Aorta (tissue), 5 donors: ENCODE results near the gene KRT7. TPM values are rescaled to one million over a fixed set of nuclear protein-coding genes. Genes with fewer than 3 reads are reported as not detected.

Experiments used
- ATAC-seq: fragments of 200-7000 bp; cut with Tn5 transposase; one replicate; pipeline ENCODE4 v1.9.1; 2022; ENCODE audit warnings: moderate library complexity; ENCODE audit not compliant: low FRiP score
- DNase-seq, 2 donors: peaks; one replicate each; pipeline ENCODE4 v3.0.0-alpha.2; 2020
- H3K27ac ChIP-seq, 2 donors: one replicate each; pipeline ENCODE4 v1.5.1; 2013; ENCODE audit warnings: low read length in 2 of 2, mild to moderate bottlenecking in 2 of 2, moderate library complexity in 2 of 2, control low read depth in 1 of 2, inconsistent platforms in 1 of 2, low read depth in 1 of 2
- H3K27me3 ChIP-seq, 2 donors: one replicate each; pipeline ENCODE4 v1.6.1; 2013; ENCODE audit warnings: control low read depth in 1 of 2, low read length in 1 of 2, mild to moderate bottlenecking in 1 of 2, moderate library complexity in 1 of 2; ENCODE audit not compliant: insufficient read depth in 2 of 2, control insufficient read depth in 1 of 2
- H3K36me3 ChIP-seq, 2 donors: one replicate each; pipeline ENCODE4 v1.6.1; 2013; ENCODE audit warnings: control low read depth in 1 of 2, low read length in 1 of 2, mild to moderate bottlenecking in 1 of 2; ENCODE audit not compliant: insufficient read depth in 2 of 2, control insufficient read depth in 1 of 2
- H3K4me1 ChIP-seq, 2 donors: one replicate each; pipeline ENCODE4 v1.6.1; 2013; ENCODE audit warnings: low read length in 2 of 2, control low read depth in 1 of 2, mild to moderate bottlenecking in 1 of 2, moderate library complexity in 1 of 2; ENCODE audit not compliant: insufficient read depth in 2 of 2, control insufficient read depth in 1 of 2
- H3K4me3 ChIP-seq, 2 donors: one replicate each; pipeline ENCODE4 v1.5.1; 2013; ENCODE audit warnings: low read length in 2 of 2, control low read depth in 1 of 2, mild to moderate bottlenecking in 1 of 2
- H3K9me3 ChIP-seq: one replicate; pipeline ENCODE4 v1.6.1; 2013; ENCODE audit warnings: mild to moderate bottlenecking, low read length; ENCODE audit not compliant: control insufficient read depth
- WGBS, 2 donors: extraction: QIAGEN DNeasy Blood & Tissue Kit; methylation state at CpG; one replicate each; pipeline ENCODE4 v1.1.7; 2013; 5-methylcytosine and 5-hydroxymethylcytosine counted together
- intact Hi-C, 2 donors: fragments of 100-400 bp; cut with DNase I; formaldehyde crosslinking; loops; one replicate each; pipeline versions ENCODE4 v1.14.2 to v1.15.0; 2022
- polyA plus RNA-seq, 2 donors: library from polyadenylated mRNA; stranded (reverse); fragments of 200-250 nt; gene quantifications; one replicate each; pipeline ENCODE4 v1.2.3, GENCODE V29; 2013
- total RNA-seq, 2 donors: library from RNA; stranded (reverse); fragmentation: NEBNext Ultra II Directional; extraction: Animal tissue kit (Norgen Biotek cat#: 25700); gene quantifications; one replicate each; pipeline ENCODE4 v1.2.1, GENCODE V29; 2021
- donor health status: healthy with polysubstance abuse.
- donor health status: Bipolar disorder and iron deficiency.
- donor health status: DM: no; HTN: no; CAD: no.
- donor health status: DM: no; HTN: no; CAD: no.
- donor health status: DM: yes; HTN: yes; CAD: no.

The KRT7 gene
- total and polyA plus RNA-seq, 4 donors = 8.7 to 110 (median 50.0) TPM

DNA sequence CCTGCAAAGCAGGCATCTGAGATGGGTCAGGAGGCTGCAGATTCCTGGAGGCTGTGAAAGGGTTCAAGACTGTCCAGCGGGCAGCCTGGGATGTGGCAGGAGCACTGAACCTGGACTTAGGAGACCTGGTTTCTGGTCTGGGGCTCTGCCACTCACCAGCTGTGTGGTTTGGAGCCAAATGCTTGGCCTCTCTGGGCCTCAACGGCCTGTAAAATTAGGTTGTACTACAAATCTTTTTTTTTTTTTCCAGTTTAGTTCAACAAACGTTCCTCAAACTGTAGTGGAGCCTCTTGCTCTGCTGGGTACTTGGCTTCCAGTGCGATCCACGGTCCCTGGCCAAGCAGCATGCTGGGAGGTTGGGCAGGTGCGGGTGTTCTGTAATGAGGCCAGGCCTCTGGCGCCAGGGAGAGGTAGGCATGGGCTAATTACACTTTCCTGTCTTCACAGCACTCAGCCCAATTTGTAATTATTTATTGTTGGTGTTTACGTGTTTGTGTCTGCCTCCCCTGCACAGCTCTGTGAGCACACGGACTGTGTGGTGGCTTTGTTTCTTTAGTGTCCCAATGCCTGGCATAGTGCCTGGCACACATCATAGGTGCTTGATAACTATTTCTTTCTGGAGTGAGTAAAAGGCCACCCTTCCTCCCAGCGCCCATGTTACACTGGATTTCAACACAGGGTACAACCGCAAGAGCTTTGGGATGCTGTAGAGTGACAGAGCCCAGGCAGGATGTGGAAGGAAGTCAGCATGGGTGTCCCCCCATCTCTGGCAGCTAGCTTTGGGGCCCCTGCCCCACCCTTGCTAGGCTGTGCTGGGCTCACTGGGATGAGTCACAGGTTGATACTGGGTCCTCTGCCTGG lies 35.4 kb upstream of the KRT7 start:
- Histone ChIP-seq H3K27me3 (no peaks in the 10 kb centered on the region), H3K9me3 (no peaks in the 10 kb centered on the region), H3K4me1 (peaks cover 0 to 3% of the 10 kb centered on the region in 2 donors), H3K36me3 (no peaks in the 10 kb centered on the region), H3K4me3 (no peak overlapping the region), H3K27ac (no peak overlapping the region)
- no peak for ATAC-seq
- intact Hi-C loops = no loop called here
- 69 to 71% methylated on average over 11 of the region's 11 CpGs for WGBS, 2 donors
- DNase-seq = no peak

DNA sequence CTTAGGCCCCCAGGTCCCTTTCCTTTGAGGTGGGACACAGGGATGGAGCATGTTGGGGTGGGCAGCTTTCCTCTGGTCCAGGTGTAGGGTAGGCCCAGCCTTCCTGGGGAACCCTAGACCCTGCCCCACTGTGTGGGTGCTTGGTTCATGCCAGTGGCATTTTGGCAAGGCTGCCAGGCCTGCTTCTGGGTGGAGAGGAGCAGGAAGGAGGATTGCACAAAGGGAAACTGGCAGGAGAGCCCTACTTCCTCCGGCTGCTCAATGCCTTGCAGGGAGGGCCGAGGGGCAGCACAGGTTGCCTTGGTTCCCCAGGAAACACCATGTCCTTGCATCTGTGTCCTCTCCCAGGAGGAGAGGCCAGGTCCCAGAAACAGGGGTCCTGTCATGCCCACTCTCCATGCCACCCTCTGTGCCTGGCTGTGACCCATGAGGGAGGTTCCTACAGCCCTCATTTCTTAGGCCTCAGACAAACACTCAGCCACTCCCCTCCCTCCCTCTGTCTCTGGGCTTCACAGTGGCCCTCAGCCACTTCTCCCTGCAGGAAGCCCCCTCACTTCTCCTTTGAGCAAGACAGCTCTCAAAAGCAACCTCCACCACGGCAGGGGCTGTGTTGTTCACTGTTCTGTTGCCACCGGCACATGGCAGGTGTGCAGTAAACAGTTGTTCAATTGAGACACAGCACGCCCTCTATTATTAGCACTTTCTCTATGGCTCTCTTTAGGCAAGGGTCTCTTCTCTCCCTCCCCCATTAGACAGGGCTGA lies 34.4 kb upstream of the KRT7 start:
- Histone ChIP-seq H3K36me3 (no peaks in the 10 kb centered on the region), H3K4me3 (no peak overlapping the region), H3K27ac (no peak overlapping the region), H3K9me3 (no peaks in the 10 kb centered on the region), H3K4me1 (peaks cover 0 to 2% of the 10 kb centered on the region in 2 donors), H3K27me3 (no peaks in the 10 kb centered on the region)
- DNase-seq (no peak), ATAC-seq (no peak)
- intact Hi-C loops = no loop called here
- 84 to 92% methylated on average over 5 of the region's 5 CpGs for WGBS, 2 donors

DNA sequence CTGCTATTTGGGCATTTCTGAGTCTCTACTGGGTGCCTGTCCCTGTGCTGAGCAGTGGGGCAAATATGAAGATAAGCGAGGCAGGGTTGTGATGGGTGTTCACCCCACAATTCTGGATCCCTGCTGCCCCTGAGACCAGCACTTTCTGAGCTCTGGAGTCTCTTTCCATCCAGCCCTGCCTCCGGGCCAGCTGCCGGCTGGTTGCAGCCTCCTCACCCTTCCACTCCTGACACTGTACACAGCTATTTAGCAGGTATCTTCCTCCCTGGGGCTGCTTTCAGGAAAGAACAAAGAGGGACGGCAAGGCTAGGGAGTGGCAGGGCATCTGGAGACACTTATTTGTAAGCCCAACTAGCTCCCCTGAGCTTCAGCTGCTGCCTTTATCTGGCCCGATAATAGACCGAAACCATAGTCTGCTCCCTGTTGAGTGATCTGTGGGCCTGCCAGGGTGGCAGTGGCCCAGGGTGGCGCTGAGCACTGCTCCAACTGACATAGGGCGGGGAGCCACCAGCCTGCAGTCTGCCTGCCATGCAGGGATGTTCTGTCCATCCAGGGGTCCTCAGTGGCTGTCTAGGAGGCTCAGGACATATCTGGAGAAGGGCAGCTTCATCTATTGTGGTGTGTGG lies 33.6 kb upstream of the KRT7 start:
- intact Hi-C loops = no loop called here
- ATAC-seq (no peak), DNase-seq (peak; percentile 29 to 50)
- Histone ChIP-seq H3K27ac (no peak overlapping the region), H3K27me3 (no peaks in the 10 kb centered on the region), H3K4me3 (no peak overlapping the region), H3K4me1 (no peaks in the 10 kb centered on the region), H3K36me3 (no peaks in the 10 kb centered on the region), H3K9me3 (no peaks in the 10 kb centered on the region)
- WGBS, 2 donors = 85 to 86% methylated on average over 8 of the region's 8 CpGs

DNA sequence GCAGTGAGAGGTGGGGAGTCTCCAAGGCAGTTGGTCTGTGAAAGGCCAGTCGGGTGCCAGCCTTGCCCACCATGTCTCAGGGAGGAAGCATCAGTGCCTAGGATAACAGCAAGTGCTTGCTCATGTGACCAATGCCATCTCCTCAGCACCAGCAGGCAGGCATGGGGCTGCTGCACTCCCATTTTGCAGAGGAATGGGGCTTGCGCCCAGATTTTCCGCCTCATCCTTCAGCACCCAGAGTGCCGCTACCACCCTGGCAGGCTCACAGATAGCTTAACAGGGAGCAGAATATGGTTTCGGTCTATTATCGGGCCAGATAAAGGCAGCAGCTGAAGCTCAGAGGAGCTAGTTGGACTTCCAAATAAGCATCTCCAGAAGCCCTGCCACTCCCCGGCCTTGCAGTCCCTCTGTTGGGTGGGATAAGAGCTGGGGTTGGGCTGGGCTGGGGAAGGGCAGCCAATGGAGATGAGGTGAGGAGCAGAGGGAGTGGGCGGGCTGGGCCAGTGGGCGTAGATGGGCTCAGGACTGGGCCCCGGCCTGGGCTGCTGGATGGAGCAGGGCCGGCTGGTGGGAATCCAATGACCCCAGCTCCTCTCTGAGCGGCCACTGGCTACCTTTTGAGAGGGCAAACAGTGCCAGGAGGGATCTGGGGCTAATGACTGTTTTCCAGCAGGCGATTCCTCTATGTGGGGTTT lies 32.8 kb upstream of the KRT7 start:
- Histone ChIP-seq H3K27me3 (no peaks in the 10 kb centered on the region), H3K9me3 (no peaks in the 10 kb centered on the region), H3K4me3 (no peak overlapping the region), H3K4me1 (no peaks in the 10 kb centered on the region), H3K27ac (no peak overlapping the region), H3K36me3 (no peaks in the 10 kb centered on the region)
- ATAC-seq = no peak
- peak; percentile 30 to 71 for DNase-seq
- 96 to 97% methylated on average over 13 of the region's 13 CpGs for WGBS, 2 donors
- intact Hi-C loops = no loop called here

DNA sequence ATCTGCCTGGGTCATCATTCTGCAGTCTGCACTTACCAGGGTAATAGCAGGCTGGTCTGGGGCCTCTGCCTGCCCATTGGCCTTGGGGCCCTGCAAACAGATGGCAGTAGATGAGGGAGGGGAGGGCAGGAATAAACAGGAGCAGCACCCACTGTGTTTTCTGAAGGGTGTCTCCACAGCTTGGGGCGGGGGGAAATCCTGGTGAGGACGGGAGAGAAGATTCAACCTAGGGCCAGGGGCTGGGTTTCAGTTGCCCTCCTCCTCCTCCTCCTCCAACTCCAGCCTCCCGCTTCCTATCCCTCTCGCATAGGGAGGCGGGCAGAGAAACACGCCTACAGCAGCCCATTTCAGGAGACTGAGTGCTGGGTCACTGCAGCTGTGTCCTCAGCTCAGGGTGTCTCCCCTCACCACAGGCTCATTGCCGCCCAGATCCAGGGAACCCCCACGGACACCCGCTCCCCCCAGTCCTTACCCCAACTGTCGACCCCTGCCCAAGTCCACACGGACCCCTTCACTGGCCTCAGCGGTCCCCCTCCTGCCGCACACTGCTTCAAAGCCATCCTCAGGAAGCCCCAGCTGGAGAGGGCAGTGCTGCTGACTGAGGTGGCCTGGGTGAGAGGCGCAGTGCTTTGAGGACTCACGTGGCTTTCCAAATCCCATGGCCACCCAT lies 32.1 kb upstream of the KRT7 start:
- no peak overlapping the region for H3K4me3 ChIP-seq
- intact Hi-C loops = no loop called here
- no peak overlapping the region for H3K27ac ChIP-seq
- no peak for ATAC-seq
- H3K9me3 ChIP-seq = no peaks in the 10 kb centered on the region
- H3K27me3 ChIP-seq = no peaks in the 10 kb centered on the region
- WGBS, 2 donors = 94 to 95% methylated on average over 15 of the region's 15 CpGs
- H3K36me3 ChIP-seq = no peaks in the 10 kb centered on the region
- no peaks in the 10 kb centered on the region for H3K4me1 ChIP-seq
- peak; percentile 31 to 48 for DNase-seq

DNA sequence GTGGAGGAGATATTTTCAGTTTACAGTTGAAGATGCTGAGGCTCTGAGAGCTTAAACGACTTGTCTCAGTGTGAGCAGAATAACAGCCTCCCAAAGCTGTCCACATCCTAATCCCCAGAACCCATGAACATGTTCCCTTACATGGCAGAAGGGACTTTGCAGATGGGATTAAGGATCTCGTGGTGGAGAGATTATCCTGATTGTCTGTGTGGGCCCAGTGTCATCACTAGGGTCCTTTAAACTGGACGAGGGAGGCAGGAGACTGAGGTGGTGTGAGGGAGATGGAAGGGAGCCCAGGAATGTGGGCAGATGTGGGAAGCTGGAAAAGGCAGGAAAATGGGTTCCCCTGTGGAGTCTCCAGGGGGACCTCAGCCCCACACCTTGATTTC lies 31.6 kb upstream of the KRT7 start:
- intact Hi-C loops = no loop called here
- H3K9me3 ChIP-seq = no peaks in the 10 kb centered on the region

DNA sequence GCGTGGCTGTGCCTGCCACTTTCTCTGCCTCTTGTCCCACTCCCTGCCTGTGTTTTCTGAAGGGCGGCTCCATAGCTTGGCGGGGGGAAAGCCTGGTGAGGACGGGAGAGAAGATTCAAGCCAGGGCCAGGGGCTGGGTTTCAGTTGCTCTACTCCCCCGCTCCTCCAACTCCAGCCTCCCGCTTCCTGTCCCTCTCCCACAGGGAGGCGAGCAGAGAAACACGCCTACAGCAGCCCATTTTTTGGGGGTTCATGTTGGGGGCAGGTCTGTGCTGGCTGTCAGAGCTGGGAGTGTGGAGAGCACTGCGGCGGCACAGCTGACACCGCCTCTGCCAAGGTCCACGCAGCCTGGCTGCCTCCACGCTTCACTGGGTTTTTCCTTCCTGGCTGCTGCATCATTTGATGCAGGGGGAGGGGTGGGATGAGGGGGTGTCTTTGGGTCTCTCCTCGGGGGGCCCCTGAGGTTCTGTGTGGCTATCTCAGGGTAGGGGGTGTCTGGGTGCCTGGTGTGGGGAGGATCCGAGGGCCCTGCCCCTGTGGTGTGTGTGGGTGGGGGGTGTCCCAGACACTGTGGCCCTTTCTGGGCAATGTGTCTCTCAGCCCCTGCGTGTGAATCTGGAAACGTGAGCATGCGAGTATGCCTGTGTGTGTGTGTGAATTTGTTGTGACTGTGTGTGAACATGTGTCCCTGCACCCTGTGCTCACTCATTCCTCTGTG lies 30.5 kb upstream of the KRT7 start:
- peak; percentile 54 to 76 for DNase-seq
- Histone ChIP-seq H3K27me3 (no peaks in the 10 kb centered on the region), H3K4me1 (no peaks in the 10 kb centered on the region), H3K36me3 (no peaks in the 10 kb centered on the region), H3K27ac (no peak overlapping the region), H3K9me3 (no peaks in the 10 kb centered on the region), H3K4me3 (no peak overlapping the region)
- WGBS, 2 donors = 20 to 27% methylated on average over 18 of the region's 18 CpGs
- intact Hi-C loops = no loop called here
- peak; percentile 26 for ATAC-seq

More for the DNA sequence above, 31.6 kb upstream of the KRT7 start:
- Histone ChIP-seq H3K27me3 (no peaks in the 10 kb centered on the region), H3K4me3 (no peak overlapping the region), H3K4me1 (no peaks in the 10 kb centered on the region), H3K36me3 (no peaks in the 10 kb centered on the region), H3K27ac (no peak overlapping the region)
- ATAC-seq = no peak
- 61% methylated on average over 3 of the region's 3 CpGs for WGBS, 2 donors
- DNase-seq = no peak
